ENCODE data around the gene HMGCR. TPM values are rescaled to one million over a fixed set of nuclear protein-coding genes. Genes with fewer than 3 reads are reported as not detected.

HMGCR gene
- total and polyA plus RNA-seq, 9 of the 15 experiments (the other 6 are each of a cell fraction or from before 2014, with no cell fraction given), result 29.5 to 155 (median 61.5) TPM

- TF ChIP-seq PRDM10 (IDR thresholded peaks at IDR 0.05; ENCODE audit: partially characterized antibody), result peak; percentile 98
- no peak for TF ChIP-seq PRPF4 (IDR thresholded peaks at IDR 0.05; ENCODE audit: insufficient read depth, low read depth, low read length, poor library complexity, severe bottlenecking)
- TF ChIP-seq POLR2A (conservative IDR thresholded peaks at IDR 0.05), result peak; percentile 88
- no peak for TF ChIP-seq CEBPB (tag; IDR thresholded peaks at IDR 0.05)
- no peak for TF ChIP-seq ZBTB17 (CRISPR knock-in tag; IDR thresholded peaks at IDR 0.05)
- peak; percentile 95 for TF ChIP-seq CC2D1A (IDR thresholded peaks at IDR 0.05)
- TF ChIP-seq SIN3B (IDR thresholded peaks at IDR 0.05; ENCODE audit: low read depth), result peak; percentile 64; the same call in 1 of the 2 replicates
- peak; percentile 89 for TF ChIP-seq HDAC2 (IDR thresholded peaks at IDR 0.05)
- no peak; the same call in 1 of the 2 replicates for TF ChIP-seq CBFB (CRISPR knock-in tag; IDR thresholded peaks at IDR 0.05)
- TF ChIP-seq RBM14 (IDR thresholded peaks at IDR 0.05; ENCODE audit: borderline replicate concordance, insufficient read depth, low read depth, low read length), result no peak
- no peak for TF ChIP-seq NCOA2 (IDR thresholded peaks at IDR 0.05; ENCODE audit: partially characterized antibody in 2 of 2)
- no peak for TF ChIP-seq E2F4 (CRISPR knock-in tag; IDR thresholded peaks at IDR 0.05; ENCODE audit: low read depth)
- TF ChIP-seq NFRKB (IDR thresholded peaks at IDR 0.05; ENCODE audit: low read depth), result peak; percentile 72; the same call in 1 of the 2 replicates
- TF ChIP-seq, protein P1, sequence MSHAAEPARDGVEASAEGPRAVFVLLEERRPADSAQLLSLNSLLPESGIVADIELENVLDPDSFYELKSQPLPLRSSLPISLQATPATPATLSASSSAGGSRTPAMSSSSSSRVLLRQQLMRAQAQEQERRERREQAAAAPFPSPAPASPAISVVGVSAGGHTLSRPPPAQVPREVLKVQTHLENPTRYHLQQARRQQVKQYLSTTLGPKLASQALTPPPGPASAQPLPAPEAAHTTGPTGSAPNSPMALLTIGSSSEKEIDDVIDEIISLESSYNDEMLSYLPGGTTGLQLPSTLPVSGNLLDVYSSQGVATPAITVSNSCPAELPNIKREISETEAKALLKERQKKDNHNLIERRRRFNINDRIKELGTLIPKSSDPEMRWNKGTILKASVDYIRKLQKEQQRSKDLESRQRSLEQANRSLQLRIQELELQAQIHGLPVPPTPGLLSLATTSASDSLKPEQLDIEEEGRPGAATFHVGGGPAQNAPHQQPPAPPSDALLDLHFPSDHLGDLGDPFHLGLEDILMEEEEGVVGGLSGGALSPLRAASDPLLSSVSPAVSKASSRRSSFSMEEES (CRISPR knock-in tag; IDR thresholded peaks at IDR 0.05), result no peak
Measured at GRCh38 chr5:75336615-75337336, at the start of gene HMGCR (continued).

All from K562 (cell line).